ENCODE measurements around the gene APOO. TPM values are rescaled to one million over a fixed set of nuclear protein-coding genes. Genes with fewer than 3 reads are reported as not detected.

The APOO gene
- polyA plus RNA-seq, 6 donors from 2014 or later: 12.8 to 23.7 (median 17.8) TPM

DNA sequence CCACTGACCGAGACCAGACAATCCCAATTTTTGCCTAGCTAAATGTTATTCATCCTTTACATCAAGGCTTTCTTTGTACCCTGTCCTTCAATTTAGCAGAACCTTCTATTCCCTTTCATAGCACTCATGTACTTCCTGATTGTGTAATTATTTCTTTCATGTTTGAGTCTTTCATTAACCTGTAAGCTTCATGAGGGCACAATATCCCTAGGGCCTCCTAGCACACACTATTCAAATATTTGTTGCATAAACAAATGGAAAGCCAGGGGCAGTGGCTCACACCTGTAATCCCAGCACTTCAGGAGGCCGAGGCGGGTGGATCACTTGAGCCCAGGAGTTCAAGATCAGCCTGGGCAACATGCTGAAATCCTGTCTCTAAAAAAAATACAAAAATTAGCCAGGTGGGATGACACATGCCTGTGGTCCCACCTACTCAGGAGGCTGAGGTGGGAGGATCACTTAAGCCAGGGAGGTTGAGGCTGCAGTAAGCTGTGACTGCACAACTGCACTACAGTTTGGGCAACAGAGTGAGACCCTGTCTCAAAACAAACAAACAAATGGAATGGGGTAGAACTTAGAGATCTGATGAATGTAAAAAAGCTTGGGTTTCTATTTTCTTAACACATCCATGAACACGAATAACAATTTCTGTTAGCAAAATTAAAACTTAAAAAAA is 65.8 kb downstream of the APOO start:
- Mint-ChIP-seq H3K36me3 (no peaks in the 10 kb centered on the region), H3K9me3 (no peaks in the 10 kb centered on the region), H3K4me3 (no peak overlapping the region), H3K27ac (peak overlapping the region in 1 of 6 donors; percentile 56), H3K27me3 (no peaks in the 10 kb centered on the region), H3K4me1 (peaks cover 0 to 16% (median 4%) of the 10 kb centered on the region in 3 donors)
- no peak for ATAC-seq (ENCODE audit: low read depth in 2 of 2)
- DNase-seq: no peak

- ATAC-seq (ENCODE audit: low read depth in 2 of 2): no peak
- Mint-ChIP-seq H3K36me3 (peaks cover 0 to 1% of the 10 kb centered on the region in 2 donors), H3K9me3 (no peaks in the 10 kb centered on the region)
Measured at GRCh38 chrX:23840674-23841073, 67.1 kb downstream of the APOO start.

GRCh38 chrX:23838953-23839352 is 68.8 kb downstream of the APOO start:
- no peak for DNase-seq

More at GRCh38 chrX:23840674-23841073, 67.1 kb downstream of the APOO start:
- H3K4me1 Mint-ChIP-seq: peaks cover 0 to 16% (median 4%) of the 10 kb centered on the region in 3 donors
- H3K27ac Mint-ChIP-seq: no peak overlapping the region
- DNase-seq: no peak
- peak overlapping the region in 1 of 8 donors; percentile 21 for H3K4me3 Mint-ChIP-seq
- H3K27me3 Mint-ChIP-seq: no peaks in the 10 kb centered on the region

DNA sequence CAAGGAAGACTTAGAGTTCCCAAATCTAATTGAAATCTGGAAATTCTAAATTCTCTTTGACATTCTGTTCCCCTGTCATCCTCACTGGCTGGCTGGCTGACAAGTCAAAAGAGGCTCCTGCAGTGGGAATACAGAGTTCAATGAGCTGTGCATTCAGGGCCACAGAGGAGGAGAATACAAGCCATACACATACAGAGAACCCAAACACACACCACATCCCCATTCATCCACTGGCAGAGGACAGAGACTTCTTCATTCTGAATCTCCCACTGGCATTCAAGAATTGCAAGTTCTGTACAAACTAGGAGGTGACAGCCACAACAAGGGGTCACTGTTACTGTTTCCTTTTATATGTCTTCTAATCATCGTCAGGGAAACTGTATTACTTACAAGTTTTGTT is 75.0 kb downstream of the APOO start:
- Mint-ChIP-seq H3K9me3 (no peaks in the 10 kb centered on the region), H3K27me3 (no peaks in the 10 kb centered on the region), H3K27ac (no peak overlapping the region), H3K4me1 (no peaks in the 10 kb centered on the region), H3K4me3 (no peak overlapping the region), H3K36me3 (peaks cover 0 to 6% of the 10 kb centered on the region in 2 donors)
- ATAC-seq (ENCODE audit: low read depth in 2 of 2) (no peak), DNase-seq (no peak)

More at GRCh38 chrX:23838953-23839352, 68.8 kb downstream of the APOO start:
- no peaks in the 10 kb centered on the region for H3K9me3 Mint-ChIP-seq
- no peak for ATAC-seq (ENCODE audit: low read depth in 2 of 2)
- no peak overlapping the region for H3K27ac Mint-ChIP-seq
- no peak overlapping the region for H3K4me3 Mint-ChIP-seq
- H3K36me3 Mint-ChIP-seq: peaks cover 0 to 6% of the 10 kb centered on the region in 2 donors
- H3K27me3 Mint-ChIP-seq: no peaks in the 10 kb centered on the region
- peaks cover 0 to 9% (median 4%) of the 10 kb centered on the region in 3 donors for H3K4me1 Mint-ChIP-seq

DNA sequence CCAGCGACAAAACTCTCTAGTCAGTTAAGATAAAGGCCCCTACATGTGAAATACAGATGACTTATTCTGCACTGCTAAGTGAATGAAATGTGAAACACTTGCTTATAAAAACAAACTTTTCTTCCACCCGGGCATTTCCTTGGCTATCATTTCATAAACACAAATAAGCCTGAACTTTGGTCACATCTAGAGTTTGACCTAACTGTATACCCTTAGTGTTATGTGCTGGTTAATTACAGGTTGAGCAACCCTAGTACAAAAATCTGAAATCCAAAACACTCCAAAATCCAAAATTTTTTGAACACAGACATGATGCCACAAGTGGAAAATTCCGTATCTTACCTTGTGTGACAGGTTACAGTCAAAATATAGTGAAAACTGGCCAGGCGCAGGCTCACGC is 78.9 kb downstream of the APOO start:
- no peaks in the 10 kb centered on the region for H3K27me3 Mint-ChIP-seq
- no peaks in the 10 kb centered on the region for H3K4me1 Mint-ChIP-seq
- H3K9me3 Mint-ChIP-seq: no peaks in the 10 kb centered on the region
- H3K4me3 Mint-ChIP-seq: no peak overlapping the region
- no peaks in the 10 kb centered on the region for H3K36me3 Mint-ChIP-seq
- DNase-seq (no peak), ATAC-seq (ENCODE audit: low read depth in 2 of 2) (no peak)
- no peak overlapping the region for H3K27ac Mint-ChIP-seq

- no peaks in the 10 kb centered on the region for H3K4me1 Mint-ChIP-seq
- no peaks in the 10 kb centered on the region for H3K36me3 Mint-ChIP-seq
- DNase-seq: no peak
- no peaks in the 10 kb centered on the region for H3K27me3 Mint-ChIP-seq
- H3K9me3 Mint-ChIP-seq: no peaks in the 10 kb centered on the region
- ATAC-seq (ENCODE audit: low read depth in 2 of 2): no peak
- H3K4me3 Mint-ChIP-seq: no peak overlapping the region
- H3K27ac Mint-ChIP-seq: no peak overlapping the region
Measured at GRCh38 chrX:23826653-23827052, 81.1 kb downstream of the APOO start.

DNA sequence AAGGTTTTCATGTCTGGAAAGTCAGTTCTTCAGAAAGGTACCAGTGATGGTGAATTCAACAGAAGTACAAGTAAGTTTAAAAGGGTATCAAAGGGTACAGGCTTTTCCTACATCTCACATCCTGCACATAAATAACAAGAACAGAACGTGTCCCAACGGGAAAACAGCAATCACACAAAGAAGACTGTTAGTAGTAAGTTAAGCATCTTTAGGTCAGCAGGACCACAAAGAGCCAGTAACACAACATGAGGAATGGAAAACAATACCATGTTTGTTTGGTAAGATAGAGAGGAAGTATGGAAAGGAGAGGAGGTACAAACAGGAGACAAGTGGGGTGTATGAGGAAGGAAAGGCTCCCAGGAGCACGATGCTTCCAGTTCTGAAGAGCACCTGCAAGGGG is 81.5 kb downstream of the APOO start:
- H3K27me3 Mint-ChIP-seq: no peaks in the 10 kb centered on the region
- H3K4me1 Mint-ChIP-seq: no peaks in the 10 kb centered on the region
- ATAC-seq (ENCODE audit: low read depth in 2 of 2) (no peak), DNase-seq (no peak)
- H3K36me3 Mint-ChIP-seq: no peaks in the 10 kb centered on the region
- H3K27ac Mint-ChIP-seq: no peak overlapping the region
- H3K9me3 Mint-ChIP-seq: no peaks in the 10 kb centered on the region
- H3K4me3 Mint-ChIP-seq: no peak overlapping the region

DNA sequence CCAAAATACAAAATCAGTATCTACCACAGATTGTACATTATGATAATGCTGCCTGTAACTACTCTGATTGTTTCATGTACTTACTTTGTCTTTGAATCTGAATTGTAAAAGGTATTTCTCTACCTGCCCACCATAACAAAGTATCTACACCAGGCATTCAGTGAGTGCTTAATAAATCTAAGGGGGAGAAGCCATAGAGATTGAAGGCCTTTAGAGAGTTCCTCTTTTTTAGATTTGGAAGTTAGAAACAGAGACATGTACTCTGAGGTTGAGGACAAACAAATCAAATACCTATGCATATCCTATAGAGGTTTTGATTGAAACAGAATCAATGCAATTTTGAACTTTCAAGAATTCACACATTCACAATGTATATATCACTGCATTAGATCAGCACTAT is 82.1 kb downstream of the APOO start:
- H3K9me3 Mint-ChIP-seq: no peaks in the 10 kb centered on the region
- DNase-seq: no peak
- H3K27me3 Mint-ChIP-seq: no peaks in the 10 kb centered on the region
- no peaks in the 10 kb centered on the region for H3K36me3 Mint-ChIP-seq
- no peak overlapping the region for H3K27ac Mint-ChIP-seq
- no peak overlapping the region for H3K4me3 Mint-ChIP-seq
- no peaks in the 10 kb centered on the region for H3K4me1 Mint-ChIP-seq
- ATAC-seq (ENCODE audit: low read depth in 2 of 2): no peak

- DNase-seq (no peak), ATAC-seq (ENCODE audit: low read depth in 2 of 2) (no peak)
- H3K36me3 Mint-ChIP-seq: no peaks in the 10 kb centered on the region
- H3K9me3 Mint-ChIP-seq: no peaks in the 10 kb centered on the region
- H3K4me3 Mint-ChIP-seq: peak overlapping the region in 1 of 8 donors; percentile 25
- H3K27ac Mint-ChIP-seq: no peak overlapping the region
- no peaks in the 10 kb centered on the region for H3K27me3 Mint-ChIP-seq
- peaks cover 0 to under 1% (median 0%) of the 10 kb centered on the region in 3 donors for H3K4me1 Mint-ChIP-seq
Measured at GRCh38 chrX:23822841-23823240, 84.9 kb downstream of the APOO start.

DNA sequence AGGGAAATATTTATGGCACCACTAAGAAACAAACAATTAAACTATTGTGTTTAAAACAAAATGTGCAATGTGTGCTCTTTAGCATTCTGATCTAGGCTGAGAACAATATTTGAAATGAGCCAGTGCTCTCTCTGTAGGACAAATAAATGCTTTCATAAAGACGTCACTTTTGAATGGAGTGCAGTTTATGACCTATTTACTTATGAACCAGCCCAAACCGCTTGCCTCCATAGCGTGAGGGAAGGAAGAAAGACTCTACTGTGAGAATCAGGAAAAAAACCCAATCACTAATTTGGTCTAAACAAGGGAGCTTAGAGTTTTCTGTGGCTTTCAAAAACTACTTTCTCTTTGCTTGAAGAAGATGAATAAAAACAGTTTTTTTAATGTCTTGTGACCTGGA is 85.3 kb downstream of the APOO start:
- Mint-ChIP-seq H3K36me3 (no peaks in the 10 kb centered on the region), H3K27ac (no peak overlapping the region), H3K4me3 (no peak overlapping the region), H3K27me3 (no peaks in the 10 kb centered on the region), H3K9me3 (no peaks in the 10 kb centered on the region), H3K4me1 (peaks cover under 1 to 5% (median 2%) of the 10 kb centered on the region in 3 donors)
- no peak for DNase-seq
- no peak for ATAC-seq (ENCODE audit: low read depth in 2 of 2)

DNA sequence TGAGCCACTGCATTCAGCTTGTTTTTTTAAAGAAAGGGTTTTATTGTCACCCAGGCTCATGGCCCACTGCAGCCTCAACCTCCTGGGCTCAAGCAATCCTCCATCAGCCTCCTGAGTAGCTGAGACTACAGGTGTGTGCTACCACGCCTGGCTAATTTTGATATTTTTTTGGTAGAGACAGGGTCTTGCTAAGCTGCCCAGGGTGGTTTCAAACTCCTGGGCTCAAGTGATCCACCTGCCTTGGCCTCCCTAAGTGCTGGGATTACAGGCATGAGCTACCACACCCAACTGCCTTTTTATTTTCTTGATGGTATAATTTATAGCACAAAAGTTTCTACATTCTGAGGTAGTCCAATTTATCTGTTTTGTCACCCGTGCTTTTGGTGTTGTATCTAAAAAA is 85.9 kb downstream of the APOO start:
- DNase-seq: no peak
- H3K4me1 Mint-ChIP-seq: peaks cover 5 to 10% (median 6%) of the 10 kb centered on the region in 3 donors
- no peak for ATAC-seq (ENCODE audit: low read depth in 2 of 2)
- no peaks in the 10 kb centered on the region for H3K9me3 Mint-ChIP-seq
- no peak overlapping the region for H3K27ac Mint-ChIP-seq
- no peak overlapping the region for H3K4me3 Mint-ChIP-seq
- H3K27me3 Mint-ChIP-seq: no peaks in the 10 kb centered on the region
- no peaks in the 10 kb centered on the region for H3K36me3 Mint-ChIP-seq

DNA sequence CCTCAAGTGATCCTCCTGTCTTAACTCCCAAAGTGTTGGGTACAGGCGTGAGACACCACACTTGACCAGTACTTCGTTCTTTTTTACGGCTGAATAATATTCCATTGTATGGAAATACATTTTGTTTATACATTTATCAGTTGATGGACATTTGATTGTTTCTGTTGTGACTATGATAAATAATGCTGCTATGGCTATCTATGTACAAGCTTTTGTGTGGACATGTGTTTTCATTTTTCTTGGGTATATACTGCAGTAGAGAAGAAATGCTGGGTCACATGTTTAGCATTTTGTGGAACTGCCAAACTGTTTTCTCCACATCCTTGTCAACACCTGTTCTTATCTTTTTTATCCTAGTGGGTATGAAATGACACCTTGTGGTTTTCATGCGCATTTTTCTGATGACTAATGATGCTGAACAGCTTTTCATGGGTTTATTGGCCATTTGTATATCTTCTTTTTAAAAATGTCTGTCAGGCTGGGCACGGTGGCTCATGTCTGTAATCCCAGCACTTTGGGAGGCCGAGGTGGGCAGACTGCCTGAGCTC is 87.4 kb downstream of the APOO start:
- H3K4me1 Mint-ChIP-seq: peaks cover 5 to 10% (median 8%) of the 10 kb centered on the region in 3 donors
- H3K27ac Mint-ChIP-seq: no peak overlapping the region
- H3K4me3 Mint-ChIP-seq: no peak overlapping the region
- ATAC-seq (ENCODE audit: low read depth in 2 of 2): no peak
- no peaks in the 10 kb centered on the region for H3K36me3 Mint-ChIP-seq
- no peak for DNase-seq
- H3K9me3 Mint-ChIP-seq: no peaks in the 10 kb centered on the region
- H3K27me3 Mint-ChIP-seq: no peaks in the 10 kb centered on the region

DNA sequence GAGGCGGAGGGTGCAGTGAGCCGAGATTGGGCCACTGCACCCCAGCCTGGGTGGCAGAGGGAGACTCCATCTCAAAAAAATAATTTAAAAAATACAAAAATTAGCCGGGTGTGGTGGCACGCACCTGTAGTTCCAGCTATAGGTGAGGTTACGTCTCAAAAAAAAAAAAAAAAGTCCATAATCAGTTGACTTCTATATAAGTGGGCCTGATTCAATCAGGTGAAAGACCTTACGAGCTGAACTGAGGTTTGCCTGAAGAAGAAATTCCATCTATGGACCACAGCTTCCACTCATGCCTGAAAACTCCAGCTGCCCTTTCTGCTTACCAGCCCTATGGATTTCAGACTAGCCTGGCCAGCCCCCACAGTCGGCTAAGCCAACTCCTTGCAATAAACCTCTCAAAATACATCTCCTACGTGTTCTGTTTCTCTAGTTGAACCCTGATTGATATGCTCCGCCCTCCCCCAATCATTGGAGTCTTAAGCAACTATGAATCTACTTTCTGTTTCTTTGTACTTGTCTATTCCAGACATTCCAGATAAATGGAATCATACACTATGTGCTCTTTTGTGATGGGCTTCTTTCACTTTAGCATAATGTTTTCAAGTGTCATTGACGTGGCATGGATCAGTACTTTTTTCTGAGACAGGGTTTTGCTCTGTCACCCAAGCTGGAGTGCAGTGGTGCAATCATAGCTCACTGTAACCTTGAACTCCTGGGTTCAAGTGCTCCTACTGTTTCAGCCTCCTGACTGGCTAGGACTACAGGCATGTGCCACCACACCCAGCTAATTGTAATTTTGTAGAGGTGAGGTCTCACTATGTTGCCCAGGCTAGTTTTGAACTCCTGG is 88.1 kb downstream of the APOO start:
- ATAC-seq (ENCODE audit: low read depth in 2 of 2): no peak
- H3K27ac Mint-ChIP-seq: peak overlapping the region in 2 of 6 donors; percentile 15 to 61
- H3K4me3 Mint-ChIP-seq: no peak overlapping the region
- H3K9me3 Mint-ChIP-seq: no peaks in the 10 kb centered on the region
- DNase-seq: no peak
- peaks cover 5 to 10% (median 8%) of the 10 kb centered on the region in 3 donors for H3K4me1 Mint-ChIP-seq
- H3K36me3 Mint-ChIP-seq: no peaks in the 10 kb centered on the region
- no peaks in the 10 kb centered on the region for H3K27me3 Mint-ChIP-seq

DNA sequence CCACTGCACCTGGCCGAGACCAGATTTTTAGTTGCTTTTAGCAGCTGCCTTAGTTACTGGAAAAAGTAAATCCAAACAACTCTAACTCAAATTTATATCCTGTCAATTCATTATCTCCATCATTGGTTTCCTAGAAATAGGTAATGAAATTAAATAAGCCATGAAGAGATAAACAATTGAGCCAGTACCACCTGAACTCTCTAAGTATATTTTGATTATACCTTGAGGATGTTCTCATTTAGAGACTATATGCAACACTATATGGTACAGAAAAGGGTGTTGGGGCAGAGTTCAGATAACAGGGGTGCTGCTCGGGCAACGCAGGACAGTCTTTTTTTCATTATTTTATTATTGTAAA is 89.8 kb downstream of the APOO start:
- ATAC-seq (ENCODE audit: low read depth in 2 of 2) (no peak), DNase-seq (no peak)
- Mint-ChIP-seq H3K36me3 (no peaks in the 10 kb centered on the region), H3K27ac (peak overlapping the region in 4 of 6 donors; percentile 16 to 87 (median 84)), H3K27me3 (no peaks in the 10 kb centered on the region), H3K4me3 (no peak overlapping the region), H3K9me3 (peaks cover 0 to 6% (median 0%) of the 10 kb centered on the region in 7 donors), H3K4me1 (peaks cover 5 to 10% (median 8%) of the 10 kb centered on the region in 3 donors)
